ENCODE data around the gene ZSCAN22.

GRCh38 chr19:58307736-58308135 is 19.1 kb upstream of the ZSCAN22 start:
- TF ChIP-seq CTCF (conservative IDR thresholded peaks at IDR 0.05; ENCODE audit: low read depth in 2 of 2): no peak
- TF ChIP-seq REST (IDR thresholded peaks at IDR 0.05; ENCODE audit: unreplicated experiment): no peak
- no peak for TF ChIP-seq NANOG (IDR thresholded peaks at IDR 0.05; ENCODE audit: borderline replicate concordance)
- no peak for TF ChIP-seq EZH2 (IDR thresholded peaks at IDR 0.05; ENCODE audit: low read depth, unreplicated experiment)
- no peak for TF ChIP-seq ETS1 (IDR thresholded peaks at IDR 0.05)
- no peak for TF ChIP-seq ZNF331 (CRISPR knock-in tag; IDR thresholded peaks at IDR 0.05; ENCODE audit: low read depth)
- no peak for TF ChIP-seq EZH2phosphoT487 (IDR thresholded peaks at IDR 0.05; ENCODE audit: unreplicated experiment)
- TF ChIP-seq POLR2AphosphoS5 (IDR thresholded peaks at IDR 0.05; ENCODE audit: low read depth): no peak
- TF ChIP-seq JUNB (IDR thresholded peaks at IDR 0.05; ENCODE audit: unreplicated experiment): no peak
- no peak for TF ChIP-seq CREB1 (CRISPR knock-in tag; IDR thresholded peaks at IDR 0.05; ENCODE audit: low read depth)
- TF ChIP-seq ZNF114 (CRISPR knock-in tag; IDR thresholded peaks at IDR 0.05): no peak
- TF ChIP-seq STAT1 (IDR thresholded peaks at IDR 0.05; ENCODE audit: unreplicated experiment): no peak

Data from GM23338 (cell line).